ENCODE results near the gene GIGYF2. TPM values are rescaled to one million over a fixed set of nuclear protein-coding genes. Genes with fewer than 3 reads are reported as not detected.

GIGYF2 gene
- total and polyA plus RNA-seq, 8 donors, result 7.1 to 158 (median 75.0) TPM

DNA sequence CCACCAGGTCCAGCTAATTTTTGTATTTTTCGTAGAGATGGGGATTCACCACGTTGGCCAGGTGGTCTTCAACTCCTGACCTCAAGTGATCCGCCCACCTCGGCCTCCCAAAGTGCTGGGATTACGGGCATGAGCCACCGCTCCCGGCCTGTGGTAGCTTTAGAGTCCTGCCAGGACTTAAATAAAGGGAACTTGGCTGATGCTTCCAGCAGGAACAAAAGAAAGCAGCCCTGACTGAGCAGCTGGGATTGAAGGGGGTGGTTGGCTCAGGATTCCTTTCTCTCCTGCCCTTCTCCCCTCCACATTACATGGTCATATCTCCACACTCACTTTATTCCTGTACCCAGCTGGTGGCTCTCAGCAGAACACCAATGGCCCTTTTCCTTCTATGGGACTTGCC lies 43.7 kb upstream of the GIGYF2 start:
- Histone ChIP-seq H3K4me1 (peaks cover 0 to 5% (median 0%) of the 10 kb centered on the region in 4 donors), H3K9me3 (no peaks in the 10 kb centered on the region), H3K4me3 (no peak overlapping the region), H3K27me3 (no peaks in the 10 kb centered on the region), H3K36me3 (no peaks in the 10 kb centered on the region), H3K27ac (no peak overlapping the region)
- DNase-seq, result no peak
- 87 to 96% (median 89%) methylated on average over 5 to 7 of the region's 7 CpGs for whole genome bisulfite sequencing, 5 donors
- no peak for TF ChIP-seq CTCF (IDR thresholded peaks at IDR 0.05)
- intact Hi-C loops (cut with DNase I; ENCODE audit: low total_unique reads), result no loop called here

DNA sequence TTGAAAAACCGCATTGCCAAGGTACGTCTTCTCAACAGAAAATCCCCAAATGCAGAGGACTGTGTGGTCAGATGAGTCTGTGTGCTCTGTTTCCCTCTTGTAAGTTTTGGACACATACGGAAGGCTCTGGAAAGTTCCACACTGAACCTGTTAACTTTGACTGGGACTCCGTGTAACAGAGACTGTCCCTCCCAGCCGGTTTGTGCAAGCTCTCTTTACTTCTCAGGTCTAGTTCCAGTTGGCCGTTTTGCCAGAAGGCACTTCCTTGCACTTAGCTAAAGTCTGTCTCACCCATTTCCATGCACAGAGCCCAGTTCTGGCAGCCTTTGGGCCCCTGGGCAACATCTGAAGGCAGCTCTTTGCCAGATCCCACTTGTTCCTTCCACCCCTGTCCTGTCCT lies 41.7 kb upstream of the GIGYF2 start:
- Histone ChIP-seq H3K9me3 (no peaks in the 10 kb centered on the region), H3K27me3 (no peaks in the 10 kb centered on the region), H3K36me3 (no peaks in the 10 kb centered on the region), H3K4me1 (peaks cover 0 to 5% (median 0%) of the 10 kb centered on the region in 4 donors), H3K27ac (no peak overlapping the region), H3K4me3 (no peak overlapping the region)
- TF ChIP-seq CTCF (IDR thresholded peaks at IDR 0.05), result no peak
- TF ChIP-seq POLR2A (IDR thresholded peaks at IDR 0.05), result no peak
- no peak for TF ChIP-seq POLR2AphosphoS5 (IDR thresholded peaks at IDR 0.05)
- no peak for TF ChIP-seq EP300 (IDR thresholded peaks at IDR 0.05)
- intact Hi-C loops (cut with DNase I; ENCODE audit: low total_unique reads), result no loop called here
- 55 to 78% (median 66%) methylated on average over 6 of the region's 6 CpGs for WGBS, 5 donors
- DNase-seq, result peak in 1 of 2 donors; percentile 30

DNA sequence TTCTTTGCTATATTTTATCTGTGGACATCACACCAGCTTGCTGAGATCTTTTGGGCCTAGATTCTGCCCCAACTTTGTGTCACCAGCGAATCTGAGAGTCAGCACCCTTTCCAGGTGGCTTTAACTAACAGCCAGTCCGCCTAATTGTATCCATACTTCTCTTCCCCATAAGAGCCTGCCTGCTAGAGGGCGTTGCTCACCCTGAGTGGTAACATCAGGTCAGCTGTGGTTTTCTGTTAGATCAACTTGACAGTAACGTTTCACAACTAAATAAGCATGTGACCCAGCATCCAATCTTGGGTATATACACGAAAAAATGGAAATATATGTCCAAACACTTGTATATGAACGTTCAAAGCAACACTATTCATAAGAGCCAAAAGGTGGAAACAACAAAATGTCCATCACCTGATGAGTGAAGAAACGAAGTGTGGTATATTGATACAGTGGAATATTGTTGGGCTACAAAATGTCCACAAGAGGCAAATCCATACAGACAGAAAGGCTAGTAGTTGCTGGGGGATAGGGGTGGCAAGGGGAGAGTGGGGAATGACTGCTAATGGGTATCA lies 38.8 kb upstream of the GIGYF2 start:
- Histone ChIP-seq H3K4me1 (peaks cover 0 to 5% (median 0%) of the 10 kb centered on the region in 4 donors), H3K4me3 (no peak overlapping the region), H3K27me3 (no peaks in the 10 kb centered on the region), H3K36me3 (no peaks in the 10 kb centered on the region), H3K9me3 (no peaks in the 10 kb centered on the region), H3K27ac (no peak overlapping the region)
- 37 to 56% (median 50%) methylated on average over 7 of the region's 7 CpGs for WGBS, 5 donors
- TF ChIP-seq POLR2AphosphoS5 (IDR thresholded peaks at IDR 0.05), result no peak
- TF ChIP-seq EP300 (IDR thresholded peaks at IDR 0.05), result no peak
- no peak for TF ChIP-seq POLR2A (IDR thresholded peaks at IDR 0.05)
- intact Hi-C loops (cut with DNase I; ENCODE audit: low total_unique reads), result no loop called here
- DNase-seq, result no peak

DNA sequence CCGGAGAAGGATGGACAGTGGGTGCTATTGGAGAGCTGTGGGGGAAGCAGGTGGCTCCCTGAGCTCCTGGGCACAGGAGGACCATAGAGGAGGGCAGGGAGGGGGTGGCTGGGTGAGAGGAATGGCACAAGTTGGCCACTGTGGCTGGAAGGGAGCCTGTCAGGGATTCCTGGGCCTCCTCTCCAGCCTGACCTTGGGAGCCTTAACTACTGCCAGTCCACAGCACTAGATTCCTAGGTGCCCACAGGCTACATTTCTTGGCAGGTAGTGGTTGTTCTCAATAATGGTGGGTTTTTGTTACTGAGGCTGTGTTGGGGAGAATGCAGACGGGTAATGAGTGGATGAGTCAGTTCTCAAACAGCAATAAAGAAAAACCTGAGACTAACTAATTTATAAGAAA lies 37.8 kb upstream of the GIGYF2 start:
- Histone ChIP-seq H3K9me3 (no peaks in the 10 kb centered on the region), H3K4me3 (no peak overlapping the region), H3K27ac (no peak overlapping the region), H3K27me3 (no peaks in the 10 kb centered on the region), H3K4me1 (peaks cover 0 to 5% (median 0%) of the 10 kb centered on the region in 4 donors), H3K36me3 (no peaks in the 10 kb centered on the region)
- 76 to 88% (median 82%) methylated on average over 2 of the region's 2 CpGs for WGBS, 5 donors
- intact Hi-C loops (cut with DNase I; ENCODE audit: low total_unique reads), result no loop called here
- no peak for DNase-seq
- TF ChIP-seq EP300 (IDR thresholded peaks at IDR 0.05) (no peak), CTCF (IDR thresholded peaks at IDR 0.05) (no peak), POLR2AphosphoS5 (IDR thresholded peaks at IDR 0.05) (no peak), POLR2A (IDR thresholded peaks at IDR 0.05) (no peak)

DNA sequence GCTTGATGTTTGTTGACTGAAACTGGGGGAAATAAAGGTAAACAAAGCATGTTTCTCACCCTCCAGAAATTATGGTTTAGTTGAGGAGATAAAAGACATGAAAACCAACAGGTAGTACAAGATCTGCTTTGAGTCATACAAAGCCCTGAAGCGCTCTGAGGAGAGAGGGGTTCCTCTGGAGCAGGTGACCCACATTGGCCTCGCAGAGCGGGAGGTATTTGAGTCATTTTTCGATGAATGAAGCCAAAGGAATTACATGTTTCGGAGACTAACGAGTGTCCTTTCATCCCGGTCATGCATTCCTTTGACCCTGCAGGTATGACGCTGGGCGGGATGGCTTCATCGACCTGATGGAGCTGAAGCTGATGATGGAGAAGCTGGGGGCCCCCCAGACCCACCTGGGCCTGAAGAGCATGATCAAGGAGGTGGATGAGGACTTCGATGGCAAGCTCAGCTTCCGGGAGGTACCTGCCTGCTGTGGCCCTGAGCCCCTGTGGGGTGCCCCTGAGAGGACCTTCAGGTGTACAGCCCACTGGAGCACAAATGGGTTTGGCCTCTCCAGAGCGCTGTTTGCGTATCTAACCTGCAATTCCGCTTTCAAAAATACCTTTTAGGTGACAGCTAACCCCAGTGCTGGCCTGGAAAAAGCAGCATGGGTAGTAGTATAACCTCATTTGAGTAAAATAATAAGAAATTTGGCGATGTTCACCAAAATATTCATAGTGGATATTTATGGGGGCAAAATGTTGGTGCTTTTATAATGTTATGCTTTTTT lies 34.5 kb upstream of the GIGYF2 start:
- intact Hi-C loops (cut with DNase I; ENCODE audit: low total_unique reads), result no loop called here
- no peaks in the 10 kb centered on the region for H3K36me3 ChIP-seq
- TF ChIP-seq POLR2AphosphoS5 (IDR thresholded peaks at IDR 0.05) (no peak), CTCF (IDR thresholded peaks at IDR 0.05) (no peak), EP300 (IDR thresholded peaks at IDR 0.05) (no peak), POLR2A (IDR thresholded peaks at IDR 0.05) (no peak)
- H3K27me3 ChIP-seq, result no peaks in the 10 kb centered on the region
- peaks cover 0 to under 1% (median under 1%) of the 10 kb centered on the region in 4 donors for H3K4me1 ChIP-seq
- 91 to 94% (median 92%) methylated on average over 16 of the region's 16 CpGs for WGBS, 5 donors
- no peak for DNase-seq
- H3K27ac ChIP-seq, result no peak overlapping the region
- no peak overlapping the region for H3K4me3 ChIP-seq
- H3K9me3 ChIP-seq, result no peaks in the 10 kb centered on the region
